Measurements from ENCODE around the gene CTNNA3. TPM values are rescaled to one million over a fixed set of nuclear protein-coding genes. Genes with fewer than 3 reads are reported as not detected.

Gene CTNNA3
- total RNA-seq, 3 donors from 2014 or later = not detected

DNA sequence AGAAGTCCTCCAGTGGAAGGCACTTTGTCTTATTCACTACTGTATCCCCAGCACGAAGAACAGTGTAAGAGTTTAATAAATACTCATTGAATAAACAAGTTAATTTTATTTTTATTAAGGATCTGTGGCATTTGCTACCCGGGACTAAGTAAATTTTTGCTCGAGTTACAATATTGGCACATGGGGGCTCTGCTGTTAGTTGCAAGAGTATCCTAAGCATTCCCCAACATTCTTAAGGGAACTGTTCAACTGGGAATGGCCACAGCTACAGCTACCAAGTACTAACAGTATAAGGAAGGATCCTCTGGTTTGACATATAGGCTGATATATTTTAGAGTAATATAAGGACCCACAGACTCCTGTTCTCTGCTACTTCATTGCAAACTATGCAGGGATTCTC is 778.9 kb downstream of the CTNNA3 start:
- DNase-seq (no peak), ATAC-seq (no peak)
- Mint-ChIP-seq H3K27me3 (ENCODE audit: low read depth) (no peaks in the 10 kb centered on the region), H3K36me3 (ENCODE audit: insufficient read depth) (no peaks in the 10 kb centered on the region), H3K4me1 (ENCODE audit: low read depth) (no peaks in the 10 kb centered on the region), H3K4me3 (no peak overlapping the region), H3K9me3 (peaks cover 5% of the 10 kb centered on the region)

DNA sequence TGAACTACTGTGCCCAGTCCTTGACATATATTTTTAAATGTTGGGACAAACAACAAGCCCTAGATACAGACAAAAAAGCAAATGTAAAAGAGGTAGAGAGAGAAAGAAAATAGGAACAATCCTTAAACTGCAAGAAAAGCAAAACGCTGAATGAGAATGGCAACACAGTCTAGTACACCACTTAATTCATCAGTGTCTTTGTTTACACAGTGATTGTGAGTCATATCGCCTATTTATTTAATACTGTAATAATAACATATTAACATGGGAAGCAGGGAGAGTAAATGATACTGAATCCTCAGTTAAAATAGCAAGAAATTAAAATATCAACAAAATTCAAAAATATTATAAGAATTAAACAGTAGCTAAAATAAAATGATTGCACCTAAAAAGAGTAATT is 780.0 kb downstream of the CTNNA3 start:
- Mint-ChIP-seq H3K4me1 (ENCODE audit: low read depth) (no peaks in the 10 kb centered on the region), H3K36me3 (ENCODE audit: insufficient read depth) (no peaks in the 10 kb centered on the region), H3K27me3 (ENCODE audit: low read depth) (no peaks in the 10 kb centered on the region), H3K4me3 (no peak overlapping the region), H3K9me3 (peaks cover under 1% of the 10 kb centered on the region)
- DNase-seq (no peak), ATAC-seq (no peak)

DNA sequence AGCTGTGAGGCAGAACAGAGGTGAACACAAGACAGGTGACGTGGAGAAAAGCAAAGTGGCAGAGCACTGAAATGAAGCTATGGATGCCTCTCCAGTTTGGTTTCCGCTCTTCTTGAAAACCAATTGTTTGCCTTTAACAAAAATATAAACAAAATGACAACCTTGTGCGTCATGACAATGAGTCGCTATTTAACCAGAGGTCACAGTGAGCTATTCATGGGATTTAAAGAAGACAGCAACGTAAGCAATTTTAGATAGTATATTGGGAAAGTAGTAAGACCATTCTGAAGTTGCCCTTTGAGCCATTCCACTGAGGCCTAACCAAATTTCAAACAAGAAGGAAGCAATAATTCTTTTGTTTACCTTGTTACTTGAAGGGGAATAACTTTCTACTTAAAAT is 785.3 kb downstream of the CTNNA3 start:
- no peaks in the 10 kb centered on the region for H3K4me1 Mint-ChIP-seq (ENCODE audit: low read depth)
- DNase-seq = no peak
- no peak for ATAC-seq
- H3K4me3 Mint-ChIP-seq = no peak overlapping the region
- H3K27me3 Mint-ChIP-seq (ENCODE audit: low read depth) = no peaks in the 10 kb centered on the region
- H3K9me3 Mint-ChIP-seq = no peaks in the 10 kb centered on the region
- no peaks in the 10 kb centered on the region for H3K36me3 Mint-ChIP-seq (ENCODE audit: insufficient read depth)

DNA sequence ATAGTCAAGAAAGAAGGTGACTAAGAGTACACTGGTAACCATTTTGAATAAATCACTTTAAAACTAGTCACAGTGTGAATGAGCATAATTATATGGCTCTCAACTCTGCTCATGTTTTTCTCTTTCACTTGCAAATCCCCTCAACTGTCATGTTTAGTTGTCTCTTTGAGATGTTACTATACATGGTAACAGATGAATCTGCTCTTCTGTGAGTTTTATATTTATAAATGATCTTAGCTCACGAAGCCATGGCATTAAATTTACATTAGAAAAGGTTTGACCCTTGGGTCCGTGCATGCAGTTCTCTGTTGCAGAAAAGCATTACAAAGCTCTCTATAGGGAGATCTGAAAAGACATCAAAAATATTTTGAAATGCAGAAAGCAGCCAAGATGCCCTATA is 803.1 kb downstream of the CTNNA3 start:
- Mint-ChIP-seq H3K9me3 (peaks cover 5% of the 10 kb centered on the region), H3K4me3 (no peak overlapping the region), H3K4me1 (ENCODE audit: low read depth) (no peaks in the 10 kb centered on the region), H3K27me3 (ENCODE audit: low read depth) (no peaks in the 10 kb centered on the region), H3K36me3 (ENCODE audit: insufficient read depth) (no peaks in the 10 kb centered on the region)
- DNase-seq = no peak
- ATAC-seq = no peak

DNA sequence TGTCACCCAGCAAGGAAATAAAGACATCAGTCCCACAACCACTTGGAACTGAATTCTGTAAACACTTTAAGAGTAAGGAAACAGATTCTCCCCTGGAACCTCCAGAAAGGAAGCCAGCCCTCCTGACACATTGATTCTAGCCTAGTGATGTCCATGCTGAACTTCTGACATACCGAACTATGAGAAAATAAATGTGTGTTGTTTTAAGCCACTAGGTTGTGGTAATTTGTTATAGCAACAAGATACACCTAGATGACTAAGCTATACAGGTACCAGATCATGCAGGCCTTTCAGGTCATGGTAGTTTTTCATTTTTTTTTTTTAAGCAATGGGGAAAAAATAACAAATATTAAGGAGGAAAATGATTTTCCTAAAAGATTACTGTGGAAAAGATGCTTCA is 807.8 kb downstream of the CTNNA3 start:
- DNase-seq (no peak), ATAC-seq (no peak)
- Mint-ChIP-seq H3K4me3 (no peak overlapping the region), H3K9me3 (peaks cover 9% of the 10 kb centered on the region), H3K27me3 (ENCODE audit: low read depth) (no peaks in the 10 kb centered on the region), H3K4me1 (ENCODE audit: low read depth) (no peaks in the 10 kb centered on the region), H3K36me3 (ENCODE audit: insufficient read depth) (no peaks in the 10 kb centered on the region)

DNA sequence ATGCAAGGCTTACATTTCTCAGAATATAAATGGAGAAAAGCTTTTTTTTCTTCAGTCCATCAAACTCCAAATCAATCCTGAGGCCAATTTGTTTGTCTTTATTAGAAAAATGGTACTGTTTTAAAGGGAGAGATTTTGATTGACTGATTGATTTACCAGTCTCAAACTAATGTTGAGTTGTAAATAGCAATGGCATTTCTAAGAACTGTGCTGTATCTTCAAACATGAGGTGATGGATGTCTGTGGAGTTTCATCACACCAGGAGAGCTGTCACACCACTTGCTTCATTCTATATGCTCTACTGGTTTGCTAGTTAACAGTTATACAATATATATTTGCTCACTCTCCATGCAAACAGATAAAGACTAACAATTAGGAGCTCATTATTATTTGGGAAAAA is 809.1 kb downstream of the CTNNA3 start:
- no peak for ATAC-seq

DNA sequence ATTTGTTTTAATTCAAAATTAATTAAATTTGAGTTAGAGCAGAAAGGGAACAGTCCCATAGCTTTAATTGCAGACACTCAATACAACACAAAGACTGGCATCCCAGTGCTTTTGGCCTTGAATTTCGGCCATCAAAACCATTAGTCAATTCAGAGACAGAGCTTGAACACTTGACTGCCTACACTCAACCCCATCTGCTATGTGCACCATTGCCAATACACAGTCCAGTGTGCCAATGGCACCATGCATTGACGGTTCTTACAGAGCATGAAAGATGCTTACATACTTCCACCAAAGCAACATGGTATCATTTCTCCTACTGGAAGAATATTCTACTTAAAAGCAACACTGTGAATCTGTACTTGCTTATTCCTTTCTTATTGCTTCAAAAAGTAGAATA is 813.7 kb downstream of the CTNNA3 start:
- no peaks in the 10 kb centered on the region for H3K4me1 Mint-ChIP-seq (ENCODE audit: low read depth)
- H3K36me3 Mint-ChIP-seq (ENCODE audit: insufficient read depth) = no peaks in the 10 kb centered on the region
- no peak overlapping the region for H3K4me3 Mint-ChIP-seq
- no peaks in the 10 kb centered on the region for H3K27me3 Mint-ChIP-seq (ENCODE audit: low read depth)
- peaks cover 9% of the 10 kb centered on the region for H3K9me3 Mint-ChIP-seq
- ATAC-seq (no peak), DNase-seq (no peak)

More for the DNA sequence above, 809.1 kb downstream of the CTNNA3 start:
- peaks cover 9% of the 10 kb centered on the region for H3K9me3 Mint-ChIP-seq
- H3K36me3 Mint-ChIP-seq (ENCODE audit: insufficient read depth) = no peaks in the 10 kb centered on the region
- H3K4me1 Mint-ChIP-seq (ENCODE audit: low read depth) = no peaks in the 10 kb centered on the region
- DNase-seq = no peak
- H3K27me3 Mint-ChIP-seq (ENCODE audit: low read depth) = no peaks in the 10 kb centered on the region
- no peak overlapping the region for H3K4me3 Mint-ChIP-seq

DNA sequence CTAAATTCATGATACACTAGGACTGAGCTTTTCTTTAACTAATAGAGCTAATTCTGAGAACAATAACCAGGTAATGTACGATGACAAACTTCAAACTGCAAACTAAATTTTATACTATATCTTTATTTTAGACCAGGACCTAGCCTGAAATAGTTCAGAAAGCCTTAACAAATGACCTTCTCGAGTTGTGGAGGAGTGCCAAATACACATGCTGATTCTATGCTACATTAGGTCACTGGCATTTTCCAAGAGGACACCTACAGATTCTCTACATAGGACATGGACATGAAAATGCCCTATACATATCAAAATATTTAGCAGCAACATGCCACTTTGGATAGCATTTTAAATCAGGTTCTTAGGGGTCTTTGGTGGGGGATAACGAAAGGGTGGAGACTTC is 814.2 kb downstream of the CTNNA3 start:
- Mint-ChIP-seq H3K27me3 (ENCODE audit: low read depth) (no peaks in the 10 kb centered on the region), H3K4me1 (ENCODE audit: low read depth) (no peaks in the 10 kb centered on the region), H3K9me3 (peaks cover 9% of the 10 kb centered on the region), H3K36me3 (ENCODE audit: insufficient read depth) (no peaks in the 10 kb centered on the region), H3K4me3 (no peak overlapping the region)
- ATAC-seq = no peak
- DNase-seq = no peak

DNA sequence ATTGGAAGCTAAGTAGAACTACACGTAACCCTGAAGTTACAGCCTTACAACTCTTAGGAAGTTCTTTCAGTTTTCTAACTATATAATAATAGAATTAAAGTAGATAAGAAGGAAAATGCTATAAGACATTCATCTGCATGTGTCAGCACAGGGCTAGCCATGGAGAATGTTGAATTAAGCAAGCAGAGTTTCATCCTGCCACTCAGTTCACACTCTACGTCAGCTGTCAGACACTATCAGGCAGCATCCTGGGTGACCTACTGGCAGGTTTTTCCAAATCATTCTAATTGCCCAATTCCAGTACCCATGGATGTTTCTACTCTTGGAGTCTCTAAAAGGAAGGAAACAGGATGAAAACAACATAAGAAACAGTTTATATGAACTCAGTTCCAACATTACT is 815.2 kb downstream of the CTNNA3 start:
- no peaks in the 10 kb centered on the region for H3K27me3 Mint-ChIP-seq (ENCODE audit: low read depth)
- H3K4me3 Mint-ChIP-seq = no peak overlapping the region
- no peaks in the 10 kb centered on the region for H3K4me1 Mint-ChIP-seq (ENCODE audit: low read depth)
- peaks cover 7% of the 10 kb centered on the region for H3K9me3 Mint-ChIP-seq
- no peaks in the 10 kb centered on the region for H3K36me3 Mint-ChIP-seq (ENCODE audit: insufficient read depth)
- DNase-seq = no peak
- no peak for ATAC-seq

DNA sequence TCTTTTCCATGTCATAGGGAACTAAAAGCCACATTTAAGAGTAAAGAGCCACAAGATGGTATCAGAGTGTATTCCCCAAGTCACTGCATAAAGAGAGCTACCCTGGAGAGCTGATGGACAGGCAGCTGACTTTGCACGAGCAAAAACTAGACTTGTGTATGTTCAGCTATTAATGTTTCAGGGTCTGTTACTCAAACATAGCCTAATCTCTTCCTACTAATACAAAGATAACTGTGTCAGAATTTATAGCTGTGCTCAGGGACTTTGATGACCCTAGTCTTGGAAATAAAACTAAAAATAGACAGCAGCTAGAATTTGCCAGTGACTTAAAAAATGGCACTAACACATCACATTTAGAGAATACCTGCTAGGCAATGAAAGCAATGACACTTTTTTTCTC is 815.7 kb downstream of the CTNNA3 start:
- H3K4me3 Mint-ChIP-seq = no peak overlapping the region
- no peaks in the 10 kb centered on the region for H3K4me1 Mint-ChIP-seq (ENCODE audit: low read depth)
- no peaks in the 10 kb centered on the region for H3K27me3 Mint-ChIP-seq (ENCODE audit: low read depth)
- H3K36me3 Mint-ChIP-seq (ENCODE audit: insufficient read depth) = no peaks in the 10 kb centered on the region
- ATAC-seq = no peak
- no peak for DNase-seq
- peaks cover 5% of the 10 kb centered on the region for H3K9me3 Mint-ChIP-seq

DNA sequence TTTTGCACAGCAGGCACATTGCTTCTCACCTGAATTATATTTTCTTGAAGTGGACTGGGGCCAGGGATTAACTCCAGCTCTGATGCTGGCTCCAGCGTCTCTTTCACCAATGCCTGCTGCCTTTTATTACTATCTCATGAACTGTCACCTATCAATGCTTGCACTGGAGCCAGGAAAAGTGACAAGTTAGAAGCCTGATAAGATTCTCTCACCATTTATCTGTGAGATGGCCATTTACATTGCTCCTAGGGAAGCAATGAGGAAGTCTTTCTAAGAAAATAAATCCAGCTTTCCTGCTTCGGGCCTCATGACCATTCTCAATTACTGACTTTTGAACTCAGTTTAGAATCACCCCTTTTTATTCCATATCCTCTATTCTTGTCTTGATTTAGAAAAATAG is 818.6 kb downstream of the CTNNA3 start:
- Mint-ChIP-seq H3K4me3 (no peak overlapping the region), H3K36me3 (ENCODE audit: insufficient read depth) (no peaks in the 10 kb centered on the region), H3K27me3 (ENCODE audit: low read depth) (no peaks in the 10 kb centered on the region), H3K9me3 (no peaks in the 10 kb centered on the region), H3K4me1 (ENCODE audit: low read depth) (no peaks in the 10 kb centered on the region)
- DNase-seq = no peak
- ATAC-seq = no peak

DNA sequence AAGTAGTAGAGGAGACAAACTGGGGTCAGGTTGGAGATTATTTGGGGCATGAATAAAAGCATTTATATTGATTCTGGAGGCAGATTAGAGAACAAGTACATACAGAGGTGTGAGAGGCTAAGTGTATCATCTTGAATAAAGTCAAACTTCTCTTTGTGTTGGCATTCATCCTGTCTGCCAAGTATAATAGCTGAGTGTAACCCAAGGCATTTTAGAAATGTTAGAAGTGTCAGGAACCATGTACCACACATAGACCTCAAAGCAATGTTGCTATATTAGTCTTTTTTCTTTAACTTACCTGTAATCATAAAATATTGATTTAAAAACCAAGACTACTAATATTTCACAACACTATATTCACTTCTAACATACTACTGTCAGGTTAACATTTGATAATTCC is 826.4 kb downstream of the CTNNA3 start:
- H3K4me1 Mint-ChIP-seq (ENCODE audit: low read depth) = no peaks in the 10 kb centered on the region
- DNase-seq (no peak), ATAC-seq (no peak)
- no peaks in the 10 kb centered on the region for H3K9me3 Mint-ChIP-seq
- no peaks in the 10 kb centered on the region for H3K36me3 Mint-ChIP-seq (ENCODE audit: insufficient read depth)
- H3K27me3 Mint-ChIP-seq (ENCODE audit: low read depth) = no peaks in the 10 kb centered on the region
- H3K4me3 Mint-ChIP-seq = no peak overlapping the region

DNA sequence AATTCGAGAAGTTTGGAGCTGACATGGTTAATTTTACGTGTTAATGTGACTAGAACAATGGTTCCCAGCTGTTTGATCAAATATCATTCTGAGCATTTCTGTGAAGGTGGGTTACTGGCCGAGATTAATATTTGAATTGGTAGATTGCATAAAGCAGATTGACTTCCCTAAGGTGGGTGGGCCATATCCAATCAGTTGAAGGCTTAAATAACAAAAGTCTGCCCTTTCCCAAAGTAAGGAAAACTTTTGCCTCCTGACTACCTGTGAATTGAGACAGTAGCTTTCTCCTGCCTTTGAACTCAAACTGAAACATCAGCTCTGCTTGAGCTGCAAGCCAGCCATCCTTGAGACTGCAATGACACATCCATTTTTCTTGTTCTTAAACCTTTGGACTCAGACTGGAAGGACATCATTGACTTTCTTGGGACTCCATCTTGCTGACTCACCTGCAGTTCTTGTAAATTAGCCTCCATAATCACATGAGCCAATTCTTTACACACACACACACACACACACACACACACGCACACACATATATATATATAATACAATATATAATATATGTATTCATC is 833.2 kb downstream of the CTNNA3 start:
- Mint-ChIP-seq H3K9me3 (peaks cover 5% of the 10 kb centered on the region), H3K36me3 (ENCODE audit: insufficient read depth) (no peaks in the 10 kb centered on the region), H3K4me1 (ENCODE audit: low read depth) (no peaks in the 10 kb centered on the region), H3K27me3 (ENCODE audit: low read depth) (no peaks in the 10 kb centered on the region), H3K4me3 (no peak overlapping the region)
- no peak for ATAC-seq
- no peak for DNase-seq

DNA sequence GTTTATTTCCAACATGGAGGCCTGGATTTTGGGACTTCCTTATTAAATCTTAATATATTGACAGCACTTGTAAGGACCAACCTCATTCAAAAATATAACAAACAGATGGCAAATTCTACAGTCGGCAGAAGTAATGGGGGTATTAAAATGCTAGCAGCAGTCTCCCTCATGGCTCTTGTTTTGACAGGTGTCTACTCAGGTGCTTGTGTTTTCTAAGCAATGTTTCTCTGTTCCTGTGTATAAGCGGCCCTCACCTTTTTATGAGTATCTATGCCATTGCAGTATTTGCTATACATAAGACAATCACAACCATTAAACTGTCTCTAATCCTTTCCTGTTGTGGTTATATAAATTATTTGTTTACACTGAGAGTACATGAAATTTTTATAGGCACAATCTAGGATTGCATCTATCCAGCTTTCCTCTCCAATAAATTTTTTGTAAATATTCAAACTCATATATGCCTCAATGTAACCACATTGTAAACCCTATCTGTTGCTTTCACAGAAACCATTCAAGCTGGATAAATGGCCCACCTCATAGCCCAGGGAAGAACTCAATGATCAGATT is 835.5 kb downstream of the CTNNA3 start:
- Mint-ChIP-seq H3K4me1 (ENCODE audit: low read depth) (no peaks in the 10 kb centered on the region), H3K9me3 (peaks cover 5% of the 10 kb centered on the region), H3K4me3 (no peak overlapping the region), H3K27me3 (ENCODE audit: low read depth) (no peaks in the 10 kb centered on the region), H3K36me3 (ENCODE audit: insufficient read depth) (no peaks in the 10 kb centered on the region)
- ATAC-seq (no peak), DNase-seq (no peak)

DNA sequence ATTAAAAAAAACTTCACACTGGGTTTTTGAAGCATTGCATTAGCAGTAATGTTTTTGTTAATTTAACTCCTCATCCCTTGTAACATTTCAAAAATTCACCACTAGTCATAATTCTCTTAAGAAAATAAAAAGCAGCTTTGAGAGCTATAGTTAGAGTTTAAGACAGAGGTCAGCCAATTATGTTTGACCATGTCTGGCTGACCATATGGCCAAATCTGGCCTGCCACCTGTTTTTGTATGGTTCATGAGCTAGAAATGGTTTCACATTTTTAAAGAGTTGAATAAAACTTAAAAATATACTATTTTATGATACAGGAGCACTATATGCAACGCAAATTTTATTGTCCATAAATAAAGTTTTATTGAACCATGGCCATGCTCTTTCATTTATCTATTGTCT is 843.2 kb downstream of the CTNNA3 start:
- Mint-ChIP-seq H3K4me3 (no peak overlapping the region), H3K36me3 (ENCODE audit: insufficient read depth) (no peaks in the 10 kb centered on the region), H3K4me1 (ENCODE audit: low read depth) (no peaks in the 10 kb centered on the region), H3K9me3 (no peaks in the 10 kb centered on the region), H3K27me3 (ENCODE audit: low read depth) (no peaks in the 10 kb centered on the region)
- ATAC-seq = no peak
- no peak for DNase-seq

DNA sequence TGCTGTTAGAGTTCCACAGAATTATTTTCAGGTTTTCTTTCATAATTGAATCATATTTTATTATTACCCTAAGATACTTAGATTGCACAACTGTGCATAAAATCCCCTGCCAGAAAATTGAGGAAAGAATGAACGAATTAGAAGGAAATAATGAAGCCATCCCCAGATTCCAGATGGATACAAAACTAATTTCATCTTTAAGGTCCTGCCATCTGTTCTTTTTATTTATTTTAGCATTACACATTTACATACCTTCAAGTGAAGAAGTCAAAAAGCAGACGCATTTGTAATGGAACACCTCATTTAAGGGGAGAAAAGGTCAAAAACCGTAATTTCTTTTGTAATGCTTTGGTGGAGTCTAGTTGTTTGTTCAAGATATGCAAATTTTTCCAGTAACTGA is 847.1 kb downstream of the CTNNA3 start:
- no peaks in the 10 kb centered on the region for H3K9me3 Mint-ChIP-seq
- H3K4me1 Mint-ChIP-seq (ENCODE audit: low read depth) = no peaks in the 10 kb centered on the region
- ATAC-seq (no peak), DNase-seq (no peak)
- no peaks in the 10 kb centered on the region for H3K27me3 Mint-ChIP-seq (ENCODE audit: low read depth)
- H3K4me3 Mint-ChIP-seq = no peak overlapping the region
- H3K36me3 Mint-ChIP-seq (ENCODE audit: insufficient read depth) = no peaks in the 10 kb centered on the region

All from activated T-cell treated with anti-CD3 and anti-CD28 coated beads, Interleukin-2, amount 50 U/mL, for 4 hours (primary cell).